ENCODE data around the gene CUL7. TPM values are rescaled to one million over a fixed set of nuclear protein-coding genes. Genes with fewer than 3 reads are reported as not detected.

Gene CUL7
- total and polyA plus RNA-seq, 2 donors (not counting 1 experiment from before 2014, with no cell fraction given), result 17.4 to 21.4 TPM

GRCh38 chr6:43074847-43075669 lies 21.4 kb upstream of the CUL7 start:
- H3K4me1 Mint-ChIP-seq, result peaks cover 12% of the 10 kb centered on the region
- Histone ChIP-seq H3K9ac (ENCODE audit: low read length) (no peak overlapping the region), H3K4me1 (ENCODE audit: control insufficient read depth in 2 of 2, insufficient read depth in 2 of 2, low read length in 2 of 2) (peaks cover 14 to 15% of the 10 kb centered on the region in 2 donors), H3K79me2 (ENCODE audit: control insufficient read depth, insufficient read depth, low read length) (no peaks in the 10 kb centered on the region), H3K27me3 (replicated peaks in 1 of 4; ENCODE audit: control extremely low read depth in 1 of 4, control insufficient read depth in 3 of 4, insufficient read depth in 4 of 4, low read length in 3 of 4) (peaks cover 0 to 26% (median 10%) of the 10 kb centered on the region in 4 experiments), H3K4me2 (replicated peaks; ENCODE audit: low read depth, low read length, poor library complexity, severe bottlenecking) (no peak overlapping the region), H3K4me3 (ENCODE audit: control extremely low read depth in 1 of 5, extremely low read depth in 1 of 5, insufficient read depth in 1 of 5, low read depth in 2 of 5, low read length in 4 of 5) (no peak overlapping the region), H3K36me3 (replicated peaks in 1 of 2; ENCODE audit: control extremely low read depth in 1 of 2, control insufficient read depth in 1 of 2, extremely low read depth in 1 of 2, insufficient read depth in 2 of 2, low read length in 1 of 2) (peaks cover 3 to 13% of the 10 kb centered on the region in 2 experiments), H3K27ac (ENCODE audit: low read length in 2 of 2) (no peak overlapping the region), H4K20me1 (ENCODE audit: control insufficient read depth, insufficient read depth, low read length, poor library complexity, severe bottlenecking) (no peaks in the 10 kb centered on the region), H3K9me3 (ENCODE audit: control extremely low read depth in 1 of 3, control insufficient read depth in 2 of 3, insufficient read depth in 1 of 3, low read length in 2 of 3) (peaks cover 0 to 4% (median 0%) of the 10 kb centered on the region in 3 donors), H2AFZ (ENCODE audit: insufficient read depth, low read depth, low read length, poor library complexity, severe bottlenecking) (no peak overlapping the region)
- DNase-seq, result no peak
- intact Hi-C loops (cut with micrococcal nuclease), result no loop called here
- CTCF ChIA-PET, result no interaction called here
- no peak overlapping the region for H3K27ac Mint-ChIP-seq
- H3K27me3 Mint-ChIP-seq, result peaks cover 26% of the 10 kb centered on the region
- POLR2A ChIA-PET, result no interaction called here
- WGBS (ENCODE audit: insufficient coverage), result 83% methylated on average over 1 of the region's 6 CpGs
- TF ChIP-seq CTCF (IDR thresholded peaks at IDR 0.05), result no peak
- no peak for TF ChIP-seq EZH2 (IDR thresholded peaks at IDR 0.05; ENCODE audit: borderline replicate concordance, insufficient read depth, low read depth, low read length, poor library complexity, severe bottlenecking)
- H3K9me3 Mint-ChIP-seq (ENCODE audit: insufficient read depth), result no peaks in the 10 kb centered on the region
- peak overlapping the region; percentile 69 for H3K4me3 Mint-ChIP-seq
- ATAC-seq (ENCODE audit: low read depth), result no peak

GRCh38 chr6:43070028-43070632 lies 16.5 kb upstream of the CUL7 start:
- H3K27me3 ChIP-seq (replicated peaks in 1 of 4; ENCODE audit: control extremely low read depth in 1 of 4, control insufficient read depth in 3 of 4, insufficient read depth in 4 of 4, low read length in 3 of 4), result no peaks in the 10 kb centered on the region
- no peaks in the 10 kb centered on the region for H3K79me2 ChIP-seq (ENCODE audit: control insufficient read depth, insufficient read depth, low read length)
- DNase-seq (peak; percentile 52), ATAC-seq (ENCODE audit: low read depth) (peak; percentile 36)
- Mint-ChIP-seq H3K9me3 (ENCODE audit: insufficient read depth) (no peaks in the 10 kb centered on the region), H3K4me1 (peaks cover 2% of the 10 kb centered on the region), H3K4me3 (no peak overlapping the region), H3K27ac (no peak overlapping the region), H3K27me3 (peaks cover 3% of the 10 kb centered on the region)
- ChIA-PET CTCF (interaction anchor here (0.6 to 0.7 kb wide), 2 partner anchors 31 to 856 kb away, joined by 3 to 4 read pairs; no protein-coding TSS in a partner anchor), POLR2A (no interaction called here)
- H3K36me3 ChIP-seq (replicated peaks in 1 of 2; ENCODE audit: control extremely low read depth in 1 of 2, control insufficient read depth in 1 of 2, extremely low read depth in 1 of 2, insufficient read depth in 2 of 2, low read length in 1 of 2), result peaks cover 3 to 27% of the 10 kb centered on the region in 2 experiments
- H3K9ac ChIP-seq (ENCODE audit: low read length), result no peak overlapping the region
- no peaks in the 10 kb centered on the region for H3K4me1 ChIP-seq (ENCODE audit: control insufficient read depth in 2 of 2, insufficient read depth in 2 of 2, low read length in 2 of 2)
- H3K27ac ChIP-seq (ENCODE audit: low read length in 2 of 2), result no peak overlapping the region
- no peaks in the 10 kb centered on the region for H3K9me3 ChIP-seq (ENCODE audit: control extremely low read depth in 1 of 3, control insufficient read depth in 2 of 3, insufficient read depth in 1 of 3, low read length in 2 of 3)
- H3K4me2 ChIP-seq (replicated peaks; ENCODE audit: low read depth, low read length, poor library complexity, severe bottlenecking), result no peak overlapping the region
- TF ChIP-seq CTCF (IDR thresholded peaks at IDR 0.05), result peak; percentile 58
- no peak for TF ChIP-seq EZH2 (IDR thresholded peaks at IDR 0.05; ENCODE audit: borderline replicate concordance, insufficient read depth, low read depth, low read length, poor library complexity, severe bottlenecking)
- no peaks in the 10 kb centered on the region for H4K20me1 ChIP-seq (ENCODE audit: control insufficient read depth, insufficient read depth, low read length, poor library complexity, severe bottlenecking)
- H2AFZ ChIP-seq (ENCODE audit: insufficient read depth, low read depth, low read length, poor library complexity, severe bottlenecking), result no peak overlapping the region
- no peak overlapping the region for H3K4me3 ChIP-seq (ENCODE audit: control extremely low read depth in 1 of 5, extremely low read depth in 1 of 5, insufficient read depth in 1 of 5, low read depth in 2 of 5, low read length in 4 of 5)
- intact Hi-C loops (cut with micrococcal nuclease), result no loop called here
- 85% methylated on average over 4 of the region's 6 CpGs for WGBS (ENCODE audit: insufficient coverage)

Measured in B cell (primary cell).